ENCODE data around the gene AGAP3.

- TF ChIP-seq CTCF (IDR thresholded peaks at IDR 0.05; ENCODE audit: low read depth, low read length): no peak
- TF ChIP-seq EZH2phosphoT487 (IDR thresholded peaks at IDR 0.05; ENCODE audit: low read depth): no peak
These were observed 14.6 kb downstream of the AGAP3 start for GRCh38 chr7:151100921-151101320.

All from OCI-LY3 (cell line).